ENCODE data around the gene KRTAP10-3. TPM values are rescaled to one million over a fixed set of nuclear protein-coding genes. Genes with fewer than 3 reads are reported as not detected.
"Not testable (repeated sequence)": the region's sequence is repeated elsewhere in the genome, so short reads cannot be mapped to it uniquely, and the experiment has no call there.

Gene KRTAP10-3
- total and polyA plus RNA-seq, 2 of the 13 experiments (the other 11 are each of a cell fraction or from before 2014, with no cell fraction given): not detected

DNA sequence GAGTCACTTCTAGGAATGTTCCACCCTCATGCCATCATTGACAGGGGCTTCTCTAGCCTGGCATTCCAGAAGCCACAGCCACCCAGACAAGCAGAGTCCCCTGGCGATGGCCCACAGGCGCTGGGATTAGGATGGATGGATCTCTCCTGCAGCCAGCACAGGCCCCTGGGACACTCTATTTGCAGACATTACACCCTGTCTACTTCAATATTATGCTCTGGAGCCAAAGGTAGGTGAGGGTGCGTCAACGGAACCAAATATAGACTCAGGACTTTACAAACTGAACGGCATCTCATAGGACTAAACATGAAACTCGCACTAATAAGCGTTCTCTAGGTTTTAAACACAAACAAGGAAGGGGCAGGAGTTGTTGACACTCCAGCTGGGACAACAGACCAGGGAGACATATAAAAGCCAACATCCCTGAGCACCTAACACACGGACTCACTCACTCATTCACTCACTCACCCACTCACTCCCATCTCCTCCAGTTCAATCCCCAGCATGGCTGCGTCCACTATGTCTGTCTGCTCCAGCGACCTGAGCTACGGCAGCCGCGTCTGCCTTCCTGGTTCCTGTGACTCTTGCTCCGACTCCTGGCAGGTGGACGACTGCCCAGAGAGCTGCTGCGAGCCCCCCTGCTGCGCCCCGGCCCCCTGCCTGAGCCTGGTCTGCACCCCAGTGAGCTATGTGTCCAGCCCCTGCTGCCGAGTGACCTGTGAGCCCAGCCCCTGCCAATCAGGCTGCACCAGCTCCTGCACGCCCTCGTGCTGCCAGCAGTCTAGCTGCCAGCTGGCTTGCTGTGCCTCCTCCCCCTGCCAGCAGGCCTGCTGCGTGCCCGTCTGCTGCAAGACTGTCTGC is 41.8 kb upstream of the KRTAP10-3 start, which contains the start of gene KRTAP10-7:
TSS of gene KRTAP10-7 (plus strand) at position 480 of the 861 bp plus-strand sequence. CDS start at position 505, 25 bp downstream.
- H3K79me2 ChIP-seq (ENCODE audit: insufficient read depth, low read length); in situ Hi-C loops (cut with HindIII; ENCODE audit: extremely low pct_ligation_motif_present, low pct_unique_long_range_greater_than_20kb); H2AFZ ChIP-seq (ENCODE audit: low read length); ATAC-seq; BruUV-seq (replicated peaks); H3K9me3 ChIP-seq (ENCODE audit: low read length); H3K9ac ChIP-seq (ENCODE audit: insufficient read depth, low read depth, low read length); intact Hi-C loops (cut with micrococcal nuclease; ENCODE audit: unreplicated experiment); H3K36me3 ChIP-seq (replicated peaks in 1 of 2; ENCODE audit: control insufficient read depth in 1 of 2, insufficient read depth in 2 of 2, low read length in 2 of 2); H3K27ac ChIP-seq (ENCODE audit: extremely low read length, insufficient read depth, low read length); CTCF ChIA-PET (ENCODE audit: low intra/inter-chr PET ratio, low total read pairs); H3K4me2 ChIP-seq (ENCODE audit: low read depth, low read length); H3K27me3 ChIP-seq (ENCODE audit: control insufficient read depth in 1 of 2, insufficient read depth in 2 of 2, low read length in 2 of 2); FAIRE-seq; DNase-seq (ENCODE audit: low spot score); H3K4me3 ChIP-seq (replicated peaks in 1 of 3; ENCODE audit: insufficient read depth in 1 of 3, low read depth in 2 of 3, low read length in 3 of 3); H3K4me1 ChIP-seq (ENCODE audit: insufficient read depth, low read length); H4K20me1 ChIP-seq (ENCODE audit: insufficient read depth, low read length); POLR2A ChIA-PET: not testable (repeated sequence)
- TF ChIP-seq ZMYM3 (CRISPR knock-in tag; IDR thresholded peaks at IDR 0.05): 0 out of 2 replicates have a peak, but pooled peaks have one; percentile 2
- WGBS (ENCODE audit: low lambda C conversion rate): 59% methylated on average over 17 of the region's 23 CpGs

DNA sequence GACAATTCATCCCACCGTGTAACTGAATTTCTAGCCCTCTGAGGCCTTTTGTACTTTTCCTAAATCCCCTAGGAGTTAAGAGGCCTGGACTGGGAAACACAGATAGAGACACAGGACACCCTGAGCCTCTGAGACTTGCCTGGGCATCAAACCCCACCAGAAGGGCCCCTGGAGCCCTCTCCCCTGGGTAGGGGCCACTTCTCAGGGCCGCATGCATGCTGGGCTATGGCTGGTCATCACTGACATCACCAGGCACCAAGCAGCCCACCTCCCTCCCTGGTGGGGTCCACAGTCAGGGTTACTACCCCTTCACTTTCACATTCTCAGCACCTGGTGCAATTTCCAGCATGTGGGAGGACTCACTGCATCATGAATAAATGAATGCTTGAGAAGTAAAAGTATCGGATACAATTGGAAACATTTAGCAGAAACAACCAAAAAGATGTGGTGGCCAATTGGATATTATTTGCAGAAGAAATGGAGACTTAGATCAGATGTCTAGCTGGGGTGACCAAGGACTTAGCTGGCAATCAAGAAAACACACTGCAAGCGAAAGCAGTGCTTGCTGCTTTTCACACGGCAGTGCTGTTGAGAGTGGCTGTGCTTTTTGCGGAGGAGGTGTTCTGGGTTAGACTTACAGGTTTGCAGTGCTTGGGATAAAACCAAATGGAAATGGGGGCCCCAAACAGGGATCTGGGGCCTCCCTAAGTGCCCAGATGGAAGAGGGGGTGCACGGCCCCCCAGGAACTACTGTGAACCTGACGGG is 40.9 kb upstream of the KRTAP10-3 start:
- Histone ChIP-seq H3K27ac (ENCODE audit: extremely low read length, insufficient read depth, low read length) (no peak overlapping the region), H3K4me1 (ENCODE audit: insufficient read depth, low read length) (peaks cover 13% of the 10 kb centered on the region), H3K27me3 (ENCODE audit: control insufficient read depth in 1 of 2, insufficient read depth in 2 of 2, low read length in 2 of 2) (peaks cover 0 to 1% of the 10 kb centered on the region in 2 experiments; a peak in 1 of 5 replicates), H3K4me3 (replicated peaks in 1 of 3; ENCODE audit: insufficient read depth in 1 of 3, low read depth in 2 of 3, low read length in 3 of 3) (no peak overlapping the region), H4K20me1 (ENCODE audit: insufficient read depth, low read length) (no peaks in the 10 kb centered on the region), H3K4me2 (ENCODE audit: low read depth, low read length) (no peak overlapping the region), H3K79me2 (ENCODE audit: insufficient read depth, low read length) (no peaks in the 10 kb centered on the region), H3K9me3 (ENCODE audit: low read length) (no peaks in the 10 kb centered on the region), H3K36me3 (replicated peaks in 1 of 2; ENCODE audit: control insufficient read depth in 1 of 2, insufficient read depth in 2 of 2, low read length in 2 of 2) (no peaks in the 10 kb centered on the region), H2AFZ (ENCODE audit: low read length) (no peak overlapping the region), H3K9ac (ENCODE audit: insufficient read depth, low read depth, low read length) (no peak overlapping the region)
- BruUV-seq (replicated peaks): no TSS peak
- in situ Hi-C loops (cut with HindIII; ENCODE audit: extremely low pct_ligation_motif_present, low pct_unique_long_range_greater_than_20kb): no loop called here
- no peak for ATAC-seq
- 79% methylated on average over 6 of the region's 8 CpGs for WGBS (ENCODE audit: low lambda C conversion rate)
- FAIRE-seq: no peak
- ChIA-PET CTCF (ENCODE audit: low intra/inter-chr PET ratio, low total read pairs) (no interaction called here), POLR2A (no interaction called here)
- TF ChIP-seq NCOA2 (CRISPR knock-in tag; IDR thresholded peaks at IDR 0.05): no peak
- TF ChIP-seq ZNF530 (CRISPR knock-in tag; IDR thresholded peaks at IDR 0.05; ENCODE audit: low read depth): no peak
- no peak for TF ChIP-seq TAF15 (IDR thresholded peaks at IDR 0.05; ENCODE audit: low read depth, low read length, poor library complexity, severe bottlenecking)
- intact Hi-C loops (cut with micrococcal nuclease; ENCODE audit: unreplicated experiment): no loop called here
- DNase-seq (ENCODE audit: low spot score): no peak
